ENCODE measurements around the gene LDLRAP1.

GRCh38 chr1:25500694-25501093 is 42.7 kb upstream of the LDLRAP1 start:
- TF ChIP-seq EP300 (IDR thresholded peaks at IDR 0.05) (no peak), CTCF (IDR thresholded peaks at IDR 0.05) (no peak)

Data from sigmoid colon (tissue), 4 donors.